C4-2B (cell line): ENCODE data around the gene KRT6B.

Experiments used
- ZFX ChIP-seq: fragments of 450-650 bp; IDR thresholded peaks from 2 replicates; pipeline ENCODE4 v1.6.1; 2017
- TF ChIP-seq, protein P1 (sequence below): fragments of 450-650 bp; conservative IDR thresholded peaks from 2 replicates; pipeline ENCODE4 v1.5.1; 2017; ENCODE audit warnings: mild to moderate bottlenecking

DNA sequence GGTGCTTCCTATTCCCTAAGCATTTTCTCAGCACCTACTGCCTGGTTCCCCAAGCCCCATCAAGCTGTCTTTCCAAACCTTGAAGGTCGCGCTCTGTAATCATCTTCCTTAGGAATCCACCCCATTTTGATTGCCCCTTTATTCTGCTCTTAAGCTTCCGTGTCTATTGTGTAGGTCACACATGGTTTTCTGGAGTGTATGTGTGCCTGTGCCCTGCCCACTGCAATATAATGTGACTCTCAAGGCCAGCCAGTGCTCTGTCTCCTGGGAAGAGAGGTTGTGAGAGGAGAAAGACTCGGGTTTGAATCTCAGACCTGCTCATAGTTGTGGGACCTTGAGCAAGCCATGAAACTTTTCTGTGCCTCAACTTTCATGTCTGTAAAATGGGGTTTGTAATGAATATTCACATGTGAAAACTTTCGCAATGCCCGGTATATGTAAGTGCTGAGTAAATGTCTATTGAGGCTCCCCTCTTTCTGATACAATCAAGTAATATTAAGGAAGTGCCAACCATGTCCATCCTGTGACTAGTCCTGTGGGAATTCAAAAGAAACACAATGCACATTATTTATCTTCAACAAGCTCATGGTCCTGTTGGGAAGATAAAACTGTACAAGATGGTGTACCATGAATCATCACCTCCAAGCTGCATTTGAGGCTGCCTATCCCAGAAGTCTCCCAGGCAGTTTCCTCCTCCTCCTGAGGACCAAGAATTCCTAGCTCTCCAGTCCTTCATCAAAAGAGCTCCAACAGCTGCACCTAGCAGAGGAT, 17.0 kb downstream of the KRT6B start:
- TF ChIP-seq, protein P1, sequence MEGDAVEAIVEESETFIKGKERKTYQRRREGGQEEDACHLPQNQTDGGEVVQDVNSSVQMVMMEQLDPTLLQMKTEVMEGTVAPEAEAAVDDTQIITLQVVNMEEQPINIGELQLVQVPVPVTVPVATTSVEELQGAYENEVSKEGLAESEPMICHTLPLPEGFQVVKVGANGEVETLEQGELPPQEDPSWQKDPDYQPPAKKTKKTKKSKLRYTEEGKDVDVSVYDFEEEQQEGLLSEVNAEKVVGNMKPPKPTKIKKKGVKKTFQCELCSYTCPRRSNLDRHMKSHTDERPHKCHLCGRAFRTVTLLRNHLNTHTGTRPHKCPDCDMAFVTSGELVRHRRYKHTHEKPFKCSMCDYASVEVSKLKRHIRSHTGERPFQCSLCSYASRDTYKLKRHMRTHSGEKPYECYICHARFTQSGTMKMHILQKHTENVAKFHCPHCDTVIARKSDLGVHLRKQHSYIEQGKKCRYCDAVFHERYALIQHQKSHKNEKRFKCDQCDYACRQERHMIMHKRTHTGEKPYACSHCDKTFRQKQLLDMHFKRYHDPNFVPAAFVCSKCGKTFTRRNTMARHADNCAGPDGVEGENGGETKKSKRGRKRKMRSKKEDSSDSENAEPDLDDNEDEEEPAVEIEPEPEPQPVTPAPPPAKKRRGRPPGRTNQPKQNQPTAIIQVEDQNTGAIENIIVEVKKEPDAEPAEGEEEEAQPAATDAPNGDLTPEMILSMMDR, result no peak
- TF ChIP-seq ZFX, result no peak
